ENCODE measurements around the gene GPRC5C.
A peak's percentile ranks its signal among the peaks of the same experiment; 100 is the strongest.
"Not testable (repeated sequence)": the region's sequence is repeated elsewhere in the genome, so short reads cannot be mapped to it uniquely, and the experiment has no call there.

The GPRC5C gene

DNA sequence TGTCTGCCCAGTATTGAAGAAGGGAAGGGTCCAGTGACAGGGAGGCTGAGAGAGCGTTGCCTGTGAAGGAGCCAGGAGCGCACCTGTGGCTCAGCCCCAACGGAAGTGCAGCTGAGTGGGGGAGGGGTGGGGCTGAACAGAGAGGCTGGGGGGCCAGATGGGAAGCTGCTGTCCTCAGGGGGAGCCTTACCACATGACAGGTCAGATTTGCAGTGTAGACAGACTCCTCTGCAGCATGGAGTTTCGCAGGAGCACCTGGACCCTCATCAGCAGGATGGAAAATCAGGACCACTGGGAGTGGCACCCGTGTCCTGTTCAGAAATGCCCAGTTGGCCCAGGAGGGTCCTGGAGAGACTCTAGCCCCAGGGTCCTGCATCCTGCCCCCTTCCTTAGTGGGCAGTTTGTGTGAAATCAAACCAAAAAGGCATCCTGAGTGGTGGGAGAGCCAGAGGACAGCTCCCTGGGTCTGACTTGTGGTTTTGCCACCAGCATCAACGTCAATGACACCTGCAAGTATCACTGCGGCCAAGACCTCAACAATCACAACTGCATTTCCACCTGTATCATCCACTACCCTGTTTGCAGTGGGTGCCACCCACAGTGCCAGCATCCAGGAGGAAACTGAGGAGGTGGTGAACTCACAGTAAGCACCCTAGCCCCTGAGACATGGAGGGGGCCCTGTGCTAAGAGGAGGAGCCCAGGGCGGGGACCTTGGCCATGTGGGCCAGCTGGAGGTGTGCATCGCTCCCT, 42.3 kb downstream of the GPRC5C start:
- DNase-seq, result no peak

GRCh38 chr17:74475189-74475588, 43.3 kb downstream of the GPRC5C start:
- no peak for DNase-seq

DNA sequence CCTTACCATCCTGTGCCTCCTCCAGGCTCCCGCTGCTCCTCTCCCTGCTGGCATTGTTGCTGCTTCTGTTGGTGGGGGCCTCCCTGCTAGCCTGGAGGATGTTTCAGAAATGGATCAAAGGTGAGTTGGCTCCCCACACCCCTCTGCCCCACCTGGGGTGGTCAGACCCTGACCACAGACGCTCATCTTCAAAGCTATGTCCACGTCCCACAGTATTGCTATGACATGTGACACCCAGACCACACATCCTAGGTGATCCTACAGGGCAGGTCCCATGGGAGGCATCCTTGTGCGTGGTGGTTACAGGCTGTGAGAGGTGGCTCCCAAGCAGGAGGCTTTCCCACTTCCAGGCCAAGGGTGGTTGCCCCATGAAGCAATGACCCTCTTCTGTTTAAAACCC, 45.5 kb downstream of the GPRC5C start:
- DNase-seq, result no peak

DNA sequence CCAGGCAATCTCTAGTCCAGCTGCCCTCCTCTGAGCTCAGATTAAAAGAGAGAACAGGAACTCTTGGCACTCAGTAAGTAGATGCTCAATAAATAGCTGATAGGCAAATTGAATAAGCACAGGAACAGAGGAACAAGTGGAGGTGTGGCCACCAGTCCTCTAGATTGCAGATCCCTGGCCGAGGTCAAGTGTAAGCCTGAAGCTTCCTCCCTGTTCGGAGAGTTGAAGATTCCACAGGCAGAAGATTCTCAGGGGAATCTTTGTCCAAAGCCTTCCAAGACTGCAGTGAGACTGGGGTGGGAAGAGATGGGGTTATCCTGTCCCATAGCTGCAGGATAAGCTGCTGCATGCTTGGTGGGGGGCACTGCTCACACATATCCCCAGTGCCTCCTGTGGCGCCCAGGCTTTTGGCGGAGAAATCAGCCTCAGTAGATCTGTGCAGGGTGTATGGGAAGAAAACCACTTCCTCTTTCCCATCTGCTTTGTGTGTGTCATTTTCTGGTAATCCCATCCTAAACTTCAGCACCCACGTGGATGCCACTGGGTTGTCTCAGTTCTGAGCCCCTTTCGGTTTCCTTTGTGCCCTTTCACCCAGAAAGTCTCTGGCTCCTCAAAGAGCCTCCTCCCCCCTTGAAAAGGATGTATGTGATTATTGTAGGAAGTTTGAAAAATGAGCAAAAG, 46.7 kb downstream of the GPRC5C start:
- no peak for DNase-seq

GRCh38 chr17:74480290-74480689, 48.4 kb downstream of the GPRC5C start:
- DNase-seq, result no peak

- no peak for DNase-seq
These were observed 49.7 kb downstream of the GPRC5C start for GRCh38 chr17:74481621-74482020.

GRCh38 chr17:74484066-74484465, 52.2 kb downstream of the GPRC5C start:
- no peak for DNase-seq

DNA sequence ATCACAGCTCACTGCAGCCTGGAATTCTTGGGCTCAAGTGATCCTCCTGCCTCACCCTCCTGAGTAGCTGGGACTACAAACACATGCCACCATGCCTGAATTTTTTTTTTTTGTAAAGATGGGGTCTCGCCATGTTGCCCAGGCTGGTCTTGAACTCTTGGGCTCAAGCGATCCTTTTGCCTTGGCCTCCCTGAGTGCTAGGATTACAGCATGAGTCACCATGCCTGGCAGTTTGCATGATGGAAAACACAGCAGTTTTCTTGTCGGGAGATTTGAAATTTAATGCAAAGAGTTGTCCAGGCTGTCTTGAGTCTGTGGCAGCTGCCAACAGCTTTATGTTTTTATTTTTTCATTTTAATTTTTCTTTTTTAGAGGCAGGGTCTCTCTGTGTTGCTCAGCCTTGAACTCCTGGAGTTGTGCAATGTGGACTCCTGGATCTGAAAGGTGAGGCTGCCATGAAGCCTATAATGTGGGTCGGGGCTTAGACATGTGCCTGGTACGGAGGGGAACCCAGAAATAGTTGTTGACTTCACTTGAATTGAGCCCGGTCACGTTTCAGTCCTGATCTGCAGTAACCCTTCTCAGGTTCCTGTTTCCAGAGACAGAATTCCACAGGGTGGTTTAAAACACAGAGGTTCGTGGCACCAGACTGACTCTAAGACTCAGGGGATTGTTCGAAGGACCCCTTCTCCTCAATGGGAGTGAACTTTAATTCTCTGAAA, 53.3 kb downstream of the GPRC5C start:
- no peak for DNase-seq

DNA sequence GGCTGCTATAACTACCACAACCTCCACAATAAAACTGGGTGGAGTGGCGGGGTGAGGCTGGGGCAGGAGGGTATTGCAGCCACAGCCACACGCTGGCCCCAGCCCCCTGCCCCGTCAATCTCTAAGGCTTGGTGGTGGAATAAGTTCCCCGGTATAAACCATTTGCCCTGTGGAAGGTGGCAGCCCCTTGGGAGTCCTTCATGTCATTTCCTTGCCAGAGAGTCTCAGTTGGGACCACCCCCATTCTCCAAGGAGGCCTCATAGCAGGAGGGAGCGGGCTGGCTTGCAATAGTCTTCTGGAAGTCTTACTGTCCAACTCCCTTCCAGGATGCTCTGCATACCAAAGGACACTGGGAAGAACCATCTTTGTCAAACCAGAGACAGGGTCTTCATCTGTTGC, 54.0 kb downstream of the GPRC5C start:
- DNase-seq, result no peak

DNA sequence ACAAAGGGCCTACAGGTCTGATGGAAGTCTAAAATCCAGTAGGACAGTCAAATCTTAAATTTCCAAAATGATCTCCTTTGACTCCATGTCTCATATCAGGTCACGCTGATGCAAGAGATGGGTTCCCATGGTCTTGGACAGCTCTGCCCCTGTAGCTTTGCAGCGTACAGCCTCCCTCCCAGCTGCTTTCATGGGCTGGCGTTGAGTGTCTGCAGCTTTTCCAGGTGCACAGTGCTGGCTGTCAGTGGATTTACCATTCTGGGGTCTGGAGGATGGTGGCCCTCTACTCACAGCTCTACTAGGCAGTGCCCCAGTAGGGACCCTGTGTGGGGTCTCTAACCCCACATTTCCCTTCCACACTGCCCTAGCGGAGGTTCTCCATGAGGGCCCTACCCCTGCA, 56.4 kb downstream of the GPRC5C start:
- not testable (repeated sequence) for DNase-seq

- no peak for DNase-seq
These were observed 58.8 kb downstream of the GPRC5C start for GRCh38 chr17:74490716-74491115.

DNA sequence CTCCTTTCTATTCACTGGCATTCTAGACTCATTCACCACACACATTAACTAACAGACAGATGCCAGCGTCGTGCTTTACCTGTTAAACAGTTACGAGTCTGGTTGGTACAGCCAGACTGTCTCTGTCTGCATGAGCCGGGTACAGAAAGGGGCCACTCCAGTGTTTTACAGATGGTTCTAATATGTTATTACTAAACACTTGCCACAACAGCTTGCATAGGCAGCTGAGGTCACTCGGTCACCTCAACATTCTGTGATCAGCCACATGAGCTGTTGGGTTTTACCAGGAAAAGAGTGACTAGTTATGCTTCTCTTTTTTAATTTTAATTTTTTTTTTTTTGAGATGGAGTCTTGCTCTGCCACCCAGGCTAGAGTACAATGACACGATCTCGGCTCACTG, 59.7 kb downstream of the GPRC5C start:
- no peak for DNase-seq

DNA sequence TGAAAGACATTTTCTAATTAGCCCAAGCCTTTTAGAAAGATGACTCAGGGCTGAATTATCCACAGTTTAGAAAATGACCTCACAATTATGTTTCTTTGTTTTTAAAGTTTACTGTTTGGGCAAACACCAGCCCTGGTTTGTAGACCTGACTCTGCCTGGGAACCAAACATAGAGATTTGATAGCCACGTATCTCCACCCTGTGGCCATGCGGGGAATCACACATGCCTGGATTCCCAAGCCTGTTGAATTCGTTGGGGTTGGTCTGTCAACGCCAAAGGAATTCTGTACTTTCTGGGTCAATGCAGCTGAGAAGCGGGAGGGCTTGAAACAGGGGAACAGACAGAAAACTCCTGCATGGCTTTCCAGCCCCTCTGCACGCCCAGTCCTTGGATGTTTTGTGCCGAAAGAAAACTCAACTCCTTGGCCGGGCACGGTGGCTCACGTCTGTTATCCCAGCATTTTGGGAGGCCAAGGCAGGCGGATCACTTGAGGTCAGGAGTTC, 61.5 kb downstream of the GPRC5C start:
- DNase-seq, result peak; percentile 40
